ENCODE data around the gene C1orf167.

Gene C1orf167

DNA sequence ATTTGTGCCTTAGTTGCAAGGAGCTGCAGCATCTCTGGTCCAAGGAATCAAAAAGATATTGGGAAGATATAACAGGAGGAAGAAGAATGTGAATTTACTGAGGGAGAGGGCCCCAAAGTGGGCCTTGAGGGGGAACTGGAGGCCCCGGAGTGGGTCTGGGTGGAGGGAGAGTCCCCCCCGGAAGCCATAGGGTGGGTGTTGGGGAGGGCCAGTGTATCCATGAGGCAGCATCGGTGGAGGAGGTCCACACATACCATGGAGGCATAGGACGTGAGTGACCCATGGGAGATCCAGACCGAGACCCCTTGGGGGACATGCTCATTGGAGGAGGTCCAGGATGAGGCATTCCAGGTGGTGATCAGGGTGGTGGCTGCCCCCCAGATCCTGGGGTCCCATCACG, 708 bp upstream of the C1orf167 start:
- no peak for DNase-seq (ENCODE audit: low spot score)

DNA sequence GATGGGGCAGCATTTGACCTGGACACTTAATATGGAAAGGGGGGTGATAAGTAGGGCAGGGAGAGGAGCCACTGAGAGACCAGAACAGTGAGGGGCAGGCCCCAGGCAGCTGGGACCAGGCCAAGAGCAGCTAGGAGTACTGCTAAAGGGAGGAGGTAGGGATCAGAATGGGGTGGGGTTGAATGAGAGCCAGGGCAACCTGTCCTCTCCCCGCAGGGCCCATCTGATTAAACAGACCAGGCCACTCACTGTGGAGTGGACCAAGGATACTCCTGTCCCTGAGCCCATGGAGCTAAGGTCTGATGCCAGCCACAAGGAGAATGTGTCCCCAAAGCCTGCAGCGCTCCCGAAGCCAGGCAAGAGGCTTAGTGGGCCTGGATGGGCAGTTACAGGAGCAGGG, 2.1 kb downstream of the C1orf167 start:
- no peak for DNase-seq (ENCODE audit: low spot score)

DNA sequence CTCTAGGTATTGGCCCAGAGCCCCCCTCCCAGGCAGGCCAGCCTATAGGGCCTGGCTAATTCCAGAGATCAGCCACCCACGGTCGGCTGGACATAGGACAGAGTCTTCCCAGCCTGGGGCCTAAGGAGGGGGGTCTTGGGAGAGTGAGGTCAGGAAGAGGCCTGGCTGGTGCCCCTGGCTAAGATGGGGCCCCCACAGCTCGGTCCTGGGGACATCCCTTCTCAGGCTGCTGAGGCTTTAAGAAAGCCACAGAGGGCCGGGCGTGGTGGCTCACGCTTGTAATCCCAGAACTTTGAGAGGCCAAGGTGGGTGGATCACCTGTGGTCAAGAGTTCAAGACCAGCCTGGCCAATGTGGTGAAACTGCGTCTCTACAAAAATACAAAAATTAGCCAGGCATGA, 2.5 kb downstream of the C1orf167 start:
- no peak for DNase-seq (ENCODE audit: low spot score)

DNA sequence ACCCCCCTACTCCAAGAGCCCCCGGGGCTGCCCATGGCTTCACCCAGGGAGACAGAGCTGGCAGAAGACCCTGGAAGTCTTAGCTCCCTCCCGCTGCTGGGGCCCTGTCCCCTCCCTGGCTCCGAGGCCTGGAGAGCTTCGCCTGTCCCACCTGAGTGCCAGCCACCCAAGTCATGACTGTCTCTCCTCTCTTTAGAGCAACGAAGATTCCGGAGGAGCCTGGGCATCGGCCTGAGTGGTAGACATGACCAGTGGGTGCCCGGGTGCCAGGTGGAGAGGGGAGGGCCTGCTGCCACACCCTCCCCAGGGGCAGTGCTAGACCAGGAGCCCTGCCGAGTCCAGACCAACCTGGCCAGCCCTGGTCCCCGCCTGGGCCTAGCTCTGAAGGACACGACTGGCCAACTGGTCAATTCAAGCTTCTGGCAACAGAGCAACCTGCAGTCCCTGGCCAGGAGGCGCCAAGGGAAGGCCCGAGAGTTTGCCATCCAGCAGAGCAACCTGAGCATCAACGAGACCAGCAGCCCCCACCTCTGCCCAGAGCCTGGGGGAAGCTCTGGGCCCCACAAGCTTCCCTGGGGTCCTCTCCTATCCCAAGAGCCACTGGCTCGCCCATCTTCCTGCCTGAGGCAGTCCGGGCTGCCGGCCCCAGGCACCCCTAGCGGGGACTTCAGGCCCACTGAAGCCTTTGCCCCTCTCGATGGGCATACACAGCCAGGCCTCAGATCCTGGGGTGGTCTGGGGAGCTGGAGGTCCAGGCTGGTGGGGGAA, 3.9 kb downstream of the C1orf167 start:
- no peak for DNase-seq (ENCODE audit: low spot score)

DNA sequence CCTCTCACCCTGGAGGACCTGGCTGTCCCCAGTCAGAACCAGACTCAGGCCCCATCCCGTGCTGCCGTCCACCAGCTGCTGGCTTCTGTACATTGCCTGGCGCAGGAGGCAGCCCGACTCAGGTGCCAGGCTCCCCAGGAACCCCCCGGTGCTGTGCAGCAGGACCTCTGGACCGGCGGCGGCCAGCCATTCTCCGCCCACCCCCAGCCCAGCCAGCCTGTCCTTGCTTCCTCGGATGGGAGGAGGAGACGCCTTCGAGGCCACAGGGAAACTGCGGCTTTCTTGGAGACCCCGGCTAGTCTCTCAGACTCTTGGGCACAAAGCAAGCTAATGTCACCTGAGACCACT, 4.4 kb downstream of the C1orf167 start:
- no peak for DNase-seq (ENCODE audit: low spot score)

DNA sequence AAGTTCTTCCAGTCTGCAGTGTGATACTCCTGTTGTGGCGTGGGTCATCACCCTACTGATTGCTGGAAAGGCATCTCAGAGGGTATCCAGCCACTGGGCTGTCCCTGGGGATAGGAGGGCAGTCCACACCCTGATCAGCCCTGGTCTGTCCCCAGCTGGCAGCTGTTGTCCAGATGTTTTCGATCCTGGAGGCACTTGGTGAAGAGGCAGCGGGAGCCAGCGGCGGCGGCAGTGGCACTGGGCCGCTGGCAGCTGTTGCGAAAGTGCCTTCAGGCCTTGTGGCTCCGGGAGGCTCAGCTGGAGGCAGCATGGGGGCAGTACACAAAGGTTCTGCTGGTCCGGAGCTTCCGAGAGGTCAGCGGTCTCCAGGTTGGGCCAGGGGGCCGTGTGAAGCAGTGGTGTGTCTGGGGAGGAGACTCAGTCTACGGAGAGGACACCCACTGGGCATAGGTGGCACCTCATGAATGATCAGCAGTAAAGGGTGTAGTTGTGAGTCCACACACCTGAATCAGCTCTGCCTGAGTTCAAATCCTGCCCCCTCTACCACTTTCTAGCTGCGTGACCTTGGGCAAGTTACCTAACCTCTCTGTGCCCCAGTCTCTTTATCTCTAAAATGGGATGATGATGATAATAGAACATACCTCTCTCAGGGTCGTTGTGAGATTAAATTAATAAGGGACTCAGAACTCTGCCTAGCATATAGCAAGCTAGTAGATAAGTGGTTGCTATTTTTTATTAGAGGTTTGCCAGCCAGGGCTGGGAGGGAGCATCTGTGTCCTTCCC, 6.1 kb downstream of the C1orf167 start:
- DNase-seq (ENCODE audit: low spot score) = no peak

DNA sequence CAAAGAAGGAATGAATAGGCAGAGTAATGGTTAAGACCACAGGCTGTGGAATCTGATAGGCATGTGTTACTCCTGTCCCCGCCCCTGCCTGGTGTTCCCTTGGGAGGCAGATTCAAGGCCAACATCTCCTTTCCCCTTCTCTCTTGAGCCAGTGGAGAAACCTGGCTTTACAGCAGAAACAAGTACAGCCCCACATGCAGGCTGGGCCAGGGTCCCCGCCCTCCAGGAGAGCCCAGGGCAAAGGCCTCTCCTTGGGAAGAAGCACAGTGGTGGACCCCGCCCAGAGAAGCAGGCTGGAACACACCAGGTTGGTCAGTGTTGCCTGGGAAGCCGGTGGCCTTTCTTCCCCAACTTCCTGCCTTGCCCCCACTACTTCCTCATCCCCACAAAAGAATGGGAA, 6.8 kb downstream of the C1orf167 start:
- no peak for DNase-seq (ENCODE audit: low spot score)

DNA sequence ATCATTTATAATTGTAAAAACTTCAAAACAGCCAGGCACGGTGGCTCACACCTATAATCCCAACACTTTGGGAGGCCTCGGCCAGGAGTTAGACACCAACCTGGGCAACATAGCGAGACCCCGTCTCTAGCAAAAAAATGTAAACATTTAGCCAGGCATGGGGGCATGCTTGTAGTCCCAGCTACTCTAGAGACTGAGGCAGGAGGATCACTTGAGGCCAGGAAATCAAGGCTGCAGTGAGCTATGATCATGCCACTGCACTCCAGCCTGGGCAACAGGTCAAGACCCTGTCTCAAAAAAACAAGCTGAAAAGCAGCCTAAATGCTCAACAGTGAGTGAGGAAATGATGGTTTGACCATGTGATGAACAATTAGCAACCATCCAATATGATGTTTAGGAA, 7.3 kb downstream of the C1orf167 start:
- DNase-seq (ENCODE audit: low spot score) = no peak

DNA sequence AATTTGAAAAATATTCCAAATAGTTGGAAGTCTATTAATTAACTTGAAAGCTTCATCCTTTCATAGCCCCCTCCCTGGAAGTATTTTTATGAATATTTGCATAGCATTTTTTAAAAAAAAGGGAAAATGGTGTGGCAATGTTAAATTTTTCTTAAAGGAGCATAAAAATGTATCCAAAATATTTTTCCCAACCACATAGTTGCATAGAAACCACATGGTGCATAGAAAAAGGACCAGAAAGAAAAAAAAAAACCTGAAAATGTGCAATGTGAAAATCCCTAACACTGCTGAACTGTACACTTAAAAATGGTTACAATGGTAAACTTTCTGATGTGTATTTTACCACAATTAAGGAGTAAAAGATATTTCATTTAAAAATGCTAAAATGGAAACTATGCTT, 8.0 kb downstream of the C1orf167 start:
- no peak for DNase-seq (ENCODE audit: low spot score)

DNA sequence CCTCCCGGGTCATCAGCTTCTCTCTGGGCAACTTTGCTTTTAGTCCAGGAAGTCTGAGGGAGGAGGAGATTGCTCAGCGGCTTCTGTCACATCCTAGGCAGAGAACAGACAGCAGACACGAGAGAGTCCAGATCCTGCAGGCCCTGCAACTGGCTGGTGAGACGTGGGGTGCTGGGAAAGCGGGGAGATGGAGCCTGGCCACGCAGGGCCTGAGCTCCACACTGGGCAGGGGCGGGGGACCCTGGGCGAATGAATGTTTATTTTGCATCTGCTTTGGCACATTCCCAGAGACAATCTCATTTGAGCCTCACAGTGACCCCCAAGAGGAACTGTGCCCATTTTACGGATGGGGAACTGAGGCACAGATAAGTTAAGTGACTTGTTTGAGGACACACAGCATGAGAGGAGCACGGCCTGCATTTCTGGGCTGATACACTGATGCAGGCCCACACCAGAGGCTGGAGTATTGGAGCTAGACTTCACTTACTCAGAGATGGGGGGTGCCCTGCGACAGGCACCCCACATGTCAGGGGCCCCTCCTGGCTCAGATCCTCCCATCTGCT, 9.6 kb downstream of the C1orf167 start:
- no peak for DNase-seq (ENCODE audit: low spot score)

DNA sequence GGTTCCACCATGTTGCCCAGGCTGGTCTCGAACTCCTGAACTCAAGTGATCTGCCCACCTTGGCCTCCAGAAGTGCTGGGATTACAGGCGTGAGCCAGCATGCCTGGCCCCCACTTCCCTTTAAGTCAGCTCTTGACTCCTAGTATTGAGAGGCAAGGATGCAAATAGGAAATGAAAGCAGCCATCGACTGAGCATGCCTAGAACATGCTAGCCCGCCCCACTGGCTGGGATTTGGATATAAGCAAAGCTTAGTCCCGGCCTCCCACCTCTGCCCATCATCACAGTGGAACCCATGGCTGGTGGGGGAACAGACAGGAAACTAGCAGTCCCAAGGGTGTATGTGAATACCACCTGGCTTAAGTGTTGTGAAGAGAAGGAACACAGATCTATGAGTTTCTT, 10.5 kb downstream of the C1orf167 start:
- DNase-seq (ENCODE audit: low spot score) = no peak

DNA sequence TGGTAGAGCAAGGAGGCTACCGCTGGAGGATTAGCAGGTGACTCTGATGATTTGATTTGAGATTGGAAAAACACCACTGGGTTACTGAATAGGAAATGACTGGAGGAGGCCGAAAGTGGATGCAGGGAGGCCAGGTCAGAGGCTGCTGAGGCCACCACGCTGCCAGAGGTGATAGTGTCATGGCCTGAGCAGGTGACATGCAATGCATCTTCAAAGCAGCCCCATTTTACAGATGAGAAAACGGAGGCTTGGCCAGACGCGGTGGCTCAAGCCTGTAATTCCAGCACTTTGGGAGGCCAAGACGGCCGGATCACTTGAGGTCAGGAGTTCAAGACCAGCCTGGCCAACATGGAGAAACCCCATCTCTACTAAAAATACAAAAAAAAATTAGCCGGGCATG, 12.8 kb downstream of the C1orf167 start:
- DNase-seq (ENCODE audit: low spot score) = no peak

DNA sequence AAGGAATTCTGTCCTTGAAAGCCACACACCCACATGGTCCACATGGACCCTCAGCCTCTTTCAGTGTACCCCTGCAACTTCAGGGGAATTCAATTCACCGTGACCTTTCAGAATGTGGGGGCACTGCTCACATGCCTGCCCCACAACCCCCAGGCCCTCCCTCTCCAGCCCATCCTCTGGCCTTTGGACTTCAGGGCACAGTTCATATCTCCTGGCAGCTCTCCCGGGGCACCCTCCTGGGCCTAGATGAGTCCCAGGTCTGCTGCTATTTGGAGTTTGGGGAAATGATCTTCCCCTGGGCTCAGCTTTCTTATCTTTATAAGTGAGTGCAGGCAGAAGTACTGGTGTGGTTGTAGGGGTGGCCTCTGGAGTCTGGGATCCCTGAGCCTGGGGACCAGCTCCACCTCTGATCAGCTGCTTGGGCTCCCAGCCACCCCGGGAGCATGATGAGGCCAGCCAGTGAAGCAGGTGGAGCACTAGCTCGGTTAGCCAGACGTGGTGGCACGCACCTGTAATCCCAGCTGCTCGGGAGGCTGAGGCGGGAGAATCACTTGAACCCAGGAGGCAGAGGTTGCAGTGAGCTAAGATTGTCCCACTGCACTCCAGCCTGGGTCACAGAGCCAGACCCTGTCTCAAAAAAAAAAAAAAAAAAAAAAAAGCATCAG, 15.8 kb downstream of the C1orf167 start:
- no peak for DNase-seq (ENCODE audit: low spot score)

DNA sequence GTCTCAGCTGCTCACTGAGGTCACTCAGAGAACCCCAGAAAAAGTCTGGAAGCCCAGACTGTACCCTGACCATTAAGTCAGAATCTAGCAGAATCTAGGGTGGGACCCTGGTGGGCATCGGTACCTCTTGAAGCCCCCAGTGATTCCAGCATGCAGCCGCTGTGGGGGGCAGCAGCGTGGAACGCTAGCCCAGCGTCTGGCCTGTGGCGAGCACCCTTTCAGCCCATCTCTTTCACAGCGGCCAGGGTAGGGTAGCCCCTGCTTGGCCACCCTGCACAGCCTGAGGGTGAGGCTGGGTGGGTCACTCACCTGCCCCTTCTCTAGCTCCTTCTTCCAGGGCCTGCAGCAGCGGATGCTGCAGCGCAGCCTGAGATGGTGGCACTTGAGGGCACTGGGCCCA, 16.3 kb downstream of the C1orf167 start:
- DNase-seq (ENCODE audit: low spot score) = no peak

DNA sequence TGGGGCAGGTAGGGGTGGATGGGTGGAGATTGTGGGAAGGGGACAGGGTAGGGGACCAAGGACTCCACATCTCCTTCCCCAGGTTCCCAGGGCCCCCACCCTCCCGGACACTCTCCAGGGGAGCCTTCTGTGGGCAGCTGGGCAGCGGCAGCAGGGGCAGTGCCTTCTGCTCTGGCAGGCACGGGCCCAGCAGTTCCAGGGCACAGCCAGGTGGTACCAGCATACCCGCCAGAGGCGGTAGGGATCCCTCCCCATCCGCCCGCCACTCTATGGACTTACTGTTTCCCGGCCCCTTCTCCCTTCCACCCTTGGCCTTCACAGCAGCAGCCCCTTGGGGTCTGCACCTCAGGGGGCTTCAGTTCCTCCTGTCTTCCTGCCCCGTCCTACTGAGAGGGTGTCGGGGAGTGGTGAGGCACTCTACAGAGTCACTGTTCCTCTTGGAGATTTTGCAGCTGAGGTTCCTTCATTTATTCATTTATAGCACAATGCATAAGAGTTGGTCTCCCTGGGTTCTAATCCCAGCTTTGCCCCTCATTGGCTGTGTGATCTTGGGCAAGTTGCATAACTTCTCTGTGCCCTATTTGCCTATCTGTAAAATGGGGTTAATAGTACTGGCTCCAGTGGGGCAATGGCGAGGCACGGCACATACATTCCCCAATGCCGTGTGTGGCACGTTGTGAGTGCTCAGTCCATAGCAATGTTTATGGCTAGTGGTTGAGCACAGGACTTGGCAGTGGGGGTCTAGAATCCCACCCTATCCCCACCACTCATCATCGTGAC, 17.0 kb downstream of the C1orf167 start:
- DNase-seq (ENCODE audit: low spot score) = no peak

DNA sequence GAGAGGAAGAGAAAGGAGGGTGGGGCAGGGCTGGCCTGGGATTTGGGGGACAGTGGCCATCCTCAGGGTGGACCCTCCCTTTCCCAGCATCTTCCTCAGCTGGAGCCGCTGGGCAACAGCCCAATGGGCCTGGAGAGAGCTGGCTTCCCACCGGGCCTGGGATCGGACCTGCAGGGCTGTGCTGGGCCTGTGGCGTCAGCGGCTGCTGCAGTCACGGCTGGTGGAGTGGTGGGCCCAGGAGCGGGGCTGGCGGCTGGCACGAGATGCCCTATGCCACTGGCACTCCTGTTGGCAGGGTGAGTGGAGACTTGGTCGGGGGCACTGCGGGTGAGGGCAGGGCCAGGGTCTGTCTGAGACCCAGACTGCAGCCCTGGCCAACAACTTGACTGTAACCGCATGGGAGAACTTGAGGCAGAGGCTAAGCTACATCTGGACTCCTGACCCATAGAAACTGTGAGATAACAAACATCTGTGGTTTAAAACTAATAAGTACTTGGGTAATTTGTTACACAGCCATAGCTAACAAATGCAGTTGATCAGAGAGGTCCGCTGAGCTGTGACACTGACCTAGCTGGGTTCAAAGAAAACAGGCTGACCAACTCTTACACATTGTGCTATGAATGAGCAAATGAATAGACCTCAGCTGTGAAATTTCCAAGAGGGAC, 17.9 kb downstream of the C1orf167 start:
- DNase-seq (ENCODE audit: low spot score) = no peak

DNA sequence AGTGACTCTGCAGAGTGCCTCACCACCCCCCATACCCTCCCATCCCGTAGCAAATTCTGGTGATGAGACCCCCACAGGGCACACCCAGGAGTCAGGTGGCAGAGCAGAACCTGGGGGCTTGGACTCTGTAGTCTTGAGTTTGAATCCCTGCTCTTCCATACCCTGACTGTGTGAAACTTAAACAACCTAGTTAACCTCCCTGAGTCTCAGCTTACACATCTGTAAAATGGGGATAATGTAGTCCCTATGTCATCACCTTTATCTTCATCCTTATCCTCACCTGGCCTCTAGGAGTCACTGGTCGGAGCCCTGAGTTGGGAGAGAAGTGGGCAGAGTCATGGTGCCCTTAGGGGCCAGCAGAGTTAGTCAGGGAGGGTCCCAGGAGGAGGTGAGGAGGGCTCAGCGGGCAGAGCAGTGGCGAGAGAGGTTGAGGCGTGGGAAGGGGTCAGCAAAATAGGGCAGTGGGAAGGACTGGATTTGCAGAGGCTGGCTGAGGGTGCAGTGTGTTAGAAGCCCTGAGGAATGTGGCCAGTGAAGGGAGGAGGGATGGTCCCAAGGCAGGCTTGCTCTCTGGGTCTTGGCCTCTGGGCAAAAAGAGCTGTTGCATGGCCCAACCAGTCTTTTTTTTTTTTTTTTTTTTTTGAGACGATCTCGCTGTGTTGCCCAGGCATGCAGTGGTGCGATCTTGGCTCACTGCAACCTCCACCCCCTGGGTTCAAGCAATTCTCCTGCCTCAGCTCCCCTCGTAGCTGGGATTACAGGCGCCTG, 18.6 kb downstream of the C1orf167 start:
- DNase-seq (ENCODE audit: low spot score) = no peak

DNA sequence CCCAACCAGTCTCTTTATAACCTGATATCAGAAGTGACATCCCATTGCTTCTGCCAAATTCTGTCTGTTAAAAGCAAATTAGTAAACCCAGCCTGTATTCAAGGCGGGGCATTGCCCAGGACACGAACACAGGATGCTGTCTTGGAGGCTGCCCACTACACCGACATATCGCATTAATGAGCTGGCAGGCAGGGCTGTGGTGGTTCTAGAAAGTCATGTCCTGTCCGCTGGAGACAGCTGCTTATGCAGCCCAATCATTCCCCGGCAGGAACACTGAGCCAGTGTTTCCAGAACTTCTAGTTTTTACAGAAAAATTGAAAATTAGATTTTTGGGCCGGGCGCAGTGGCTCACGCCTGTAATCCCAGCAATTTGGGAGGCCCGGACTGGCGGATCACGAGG, 19.3 kb downstream of the C1orf167 start:
- no peak for DNase-seq (ENCODE audit: low spot score)

DNA sequence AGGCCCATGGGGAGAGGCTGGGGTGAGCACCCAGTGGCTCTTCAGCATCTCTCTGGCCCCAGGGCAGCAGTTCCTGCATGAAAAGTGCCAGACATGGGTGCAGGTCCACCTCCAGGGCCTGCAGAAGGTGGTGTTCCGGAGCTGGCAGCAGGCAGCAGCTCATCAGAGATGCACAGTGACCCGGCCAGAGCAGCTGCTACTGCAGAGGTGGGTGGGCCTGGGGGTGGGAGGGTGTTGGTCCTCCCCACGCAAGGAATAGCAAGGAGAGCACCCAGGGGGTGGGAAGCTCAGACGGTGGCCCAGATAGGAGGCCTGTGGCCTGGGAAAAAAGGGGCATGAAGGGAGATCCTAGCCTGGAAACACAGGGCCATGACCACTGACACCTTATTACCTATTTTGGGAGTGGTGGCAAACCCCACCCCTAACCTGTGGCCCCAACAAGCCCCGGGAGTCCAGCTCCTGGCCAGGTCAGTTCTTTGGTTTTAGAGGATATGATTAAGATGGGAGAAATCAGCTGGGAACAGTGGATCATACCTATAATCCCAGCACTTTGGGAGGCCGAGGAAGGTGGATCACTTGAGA, 20.2 kb downstream of the C1orf167 start:
- no peak for DNase-seq (ENCODE audit: low spot score)

DNA sequence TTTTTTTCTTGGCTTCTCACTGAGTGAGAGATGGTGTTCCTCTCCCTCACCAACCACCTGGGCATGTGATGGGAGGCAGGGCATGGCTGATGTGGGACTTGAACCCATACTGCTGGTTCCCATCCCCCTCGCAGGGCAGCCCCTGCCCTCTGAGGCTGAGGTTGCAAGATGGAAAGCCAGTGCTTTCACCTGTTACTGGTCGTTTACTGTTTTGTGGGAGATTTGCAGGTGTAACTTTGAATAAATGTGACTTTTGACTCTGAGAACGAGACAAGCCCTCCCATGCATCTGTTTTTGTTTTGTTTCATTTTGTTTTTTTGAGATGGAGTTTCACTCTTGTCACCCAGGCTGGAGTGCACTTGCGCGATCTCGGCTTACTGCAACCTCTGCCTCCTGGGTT, 21.6 kb downstream of the C1orf167 start:
- DNase-seq (ENCODE audit: low spot score) = no peak

Data from CD4-positive, alpha-beta T cell treated with Interleukin-6 at 100 ng/mL for 8 hours (primary cell).